Stimulated activated CD4-positive, alpha-beta T cell treated with anti-CD3 and anti-CD28 coated beads, Interleukin-4, amount 100 ng/mL, for 4 hours (primary cell): ENCODE results near the gene RGS6.

Experiments
- DNase-seq, 2 experiments: peaks; one replicate each; pipeline ENCODE4 v3.0.0-alpha.2; 2020

RGS6 gene

DNA sequence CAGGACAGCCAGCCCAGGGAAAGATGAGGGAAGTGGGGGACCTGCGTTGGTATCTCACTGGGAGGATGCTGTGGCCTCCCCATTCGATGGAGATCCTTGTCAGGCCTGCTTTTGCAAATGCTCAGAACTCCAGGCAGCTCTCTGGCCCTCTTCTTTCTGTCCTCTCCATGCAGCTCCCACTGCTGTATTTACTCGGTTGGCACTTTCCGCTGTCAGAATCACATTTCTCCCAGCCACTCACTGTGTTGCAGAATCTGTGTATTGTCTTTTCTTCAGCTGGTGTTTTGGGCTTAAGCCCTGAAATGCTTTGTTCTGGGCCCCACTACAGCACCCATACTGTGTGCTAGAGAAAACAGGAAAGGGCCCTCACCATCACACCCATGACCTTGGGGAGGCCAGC is 401.1 kb downstream of the RGS6 start:
- no peak for DNase-seq

DNA sequence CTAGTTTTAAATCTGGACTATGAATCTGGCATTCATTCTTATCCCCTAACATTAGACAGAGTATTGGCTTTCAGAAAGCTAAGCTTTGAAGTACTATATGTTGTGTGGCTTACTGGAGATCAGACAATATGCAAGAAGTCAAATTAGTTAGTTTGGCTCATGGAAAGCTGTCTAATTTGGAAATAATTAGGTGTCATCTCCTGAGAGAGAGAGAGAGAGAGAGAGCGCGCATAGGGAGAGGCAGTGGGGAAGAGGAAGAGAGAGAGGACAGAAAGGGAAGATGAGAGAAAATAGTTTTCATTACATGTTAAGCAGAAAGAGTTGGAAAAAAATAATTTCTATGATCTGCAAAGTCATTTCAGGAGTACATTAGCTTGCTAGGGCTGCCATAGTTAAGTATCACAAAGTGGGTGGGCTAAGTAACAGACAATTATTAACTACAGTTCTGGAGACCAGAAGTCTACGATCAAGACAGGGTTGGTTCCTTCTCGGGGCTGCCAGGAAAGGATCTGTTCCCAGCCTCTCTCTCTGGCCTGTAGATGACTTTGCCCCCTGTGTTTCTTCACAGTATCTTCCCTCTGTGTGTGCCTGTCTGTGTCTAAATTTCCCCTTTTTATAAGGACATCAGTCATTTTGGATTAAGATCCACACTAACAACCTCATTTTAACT is 404.2 kb downstream of the RGS6 start:
- DNase-seq = no peak

DNA sequence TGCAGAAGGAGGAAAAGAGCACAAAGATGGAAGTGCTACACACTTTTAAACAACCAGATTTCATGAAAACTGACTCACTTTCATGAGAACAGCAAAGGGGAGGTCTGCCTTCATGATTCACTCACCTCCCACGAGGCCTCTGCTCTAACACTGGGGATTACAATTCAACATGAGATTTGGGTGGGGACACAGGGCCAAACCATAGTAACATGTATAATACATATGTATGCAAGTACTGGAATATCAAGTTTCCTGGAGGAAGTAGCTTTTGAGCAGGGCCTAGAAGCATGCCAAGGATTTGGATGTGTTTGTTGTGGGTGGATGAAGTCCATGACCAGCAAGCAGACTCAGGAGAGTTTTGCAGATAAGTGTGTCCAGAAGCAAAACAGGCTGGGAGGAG is 409.0 kb downstream of the RGS6 start:
- DNase-seq = no peak

DNA sequence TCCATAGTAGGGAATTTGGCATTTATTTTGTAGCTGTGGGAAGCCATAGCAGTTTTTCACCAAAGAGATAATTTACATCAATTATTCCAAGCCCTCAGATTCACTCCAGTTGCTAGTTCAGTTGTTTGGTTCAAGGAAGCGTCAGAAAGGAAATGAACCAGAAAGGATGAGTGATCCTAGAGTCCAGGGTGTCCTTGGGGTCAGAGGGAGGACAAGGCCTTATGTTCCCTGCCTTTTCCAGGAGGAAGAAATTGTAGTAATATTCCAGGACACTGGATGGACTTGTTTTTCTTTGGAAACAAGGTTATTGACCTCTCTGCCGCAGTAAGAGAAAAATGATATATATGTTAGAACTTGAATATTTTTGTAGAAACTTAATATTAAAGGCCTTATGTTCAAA is 409.5 kb downstream of the RGS6 start:
- no peak for DNase-seq

DNA sequence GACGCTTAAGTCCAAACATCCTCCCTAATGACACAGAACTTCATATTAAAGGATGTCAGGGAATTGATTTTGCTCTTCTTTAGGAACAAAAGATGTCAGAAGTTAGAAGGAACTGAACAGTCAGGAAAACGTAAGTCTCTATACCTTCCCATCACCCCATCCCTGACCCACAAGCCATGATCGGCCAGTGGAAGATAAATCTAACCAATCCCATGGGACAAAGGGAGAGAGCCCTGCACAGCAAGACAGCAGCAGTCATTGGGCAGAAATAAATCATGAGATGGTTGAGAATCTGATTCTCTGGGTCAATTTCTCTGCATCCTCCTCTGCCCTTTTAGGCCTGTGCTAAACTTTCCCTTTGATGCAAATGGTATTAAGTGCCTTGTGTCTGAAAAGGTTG is 414.9 kb downstream of the RGS6 start:
- DNase-seq = no peak

DNA sequence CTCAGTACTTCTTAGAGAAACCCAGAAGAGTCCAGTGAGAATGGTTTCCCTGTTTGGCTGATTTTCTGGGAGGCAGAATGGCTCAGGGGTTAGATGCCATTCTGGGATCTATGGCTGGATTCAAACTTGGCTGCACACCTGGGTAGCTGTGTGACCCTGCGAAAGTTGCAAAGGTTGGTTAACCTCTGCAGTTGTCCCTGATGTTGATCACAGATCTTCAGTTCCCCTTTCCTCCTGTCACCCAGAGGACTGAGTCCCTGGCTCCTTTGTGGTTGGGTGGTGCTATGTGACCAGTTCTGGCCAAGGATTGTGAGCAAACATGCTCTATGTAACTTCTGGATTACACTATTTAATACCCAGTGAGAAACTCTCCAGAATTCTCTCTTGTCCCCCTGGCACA is 418.0 kb downstream of the RGS6 start:
- DNase-seq = no peak

DNA sequence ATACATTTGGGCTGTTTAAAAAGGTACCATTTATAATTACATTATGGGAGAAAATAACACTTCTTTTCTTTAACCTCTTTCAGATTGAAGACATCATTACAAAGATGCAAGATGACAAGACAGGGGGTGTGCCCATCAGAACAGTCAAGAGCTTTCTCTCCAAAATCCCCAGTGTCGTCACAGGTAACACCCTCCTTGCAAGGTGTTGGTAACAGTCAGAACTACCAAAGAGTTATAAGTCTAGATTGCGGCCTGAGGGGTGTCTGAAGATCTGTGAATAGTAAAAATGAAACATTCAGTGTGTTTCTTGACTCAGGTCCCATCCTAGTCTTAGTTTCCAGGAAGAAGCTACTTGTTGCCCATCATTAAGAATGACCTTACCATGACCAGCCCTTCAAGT is 419.8 kb downstream of the RGS6 start:
- DNase-seq = no peak

DNA sequence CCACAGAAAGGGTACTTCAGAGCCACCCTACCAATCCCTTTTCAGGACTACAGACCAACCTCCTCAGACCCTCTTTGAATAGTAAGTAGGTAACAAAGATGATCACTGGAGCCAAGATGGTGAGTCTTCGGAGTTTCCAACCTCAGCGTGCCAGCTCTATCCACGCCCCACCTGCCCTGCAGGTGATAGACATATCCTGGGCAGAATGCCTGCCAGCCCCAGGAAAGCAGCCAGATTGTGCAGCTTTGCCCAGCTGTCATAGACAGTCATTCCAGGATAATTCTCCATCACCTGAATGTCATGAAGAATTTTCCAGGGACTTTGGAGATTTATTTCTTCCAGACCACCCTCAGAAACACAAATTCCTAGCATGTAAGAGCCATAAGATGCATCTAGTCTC is 434.4 kb downstream of the RGS6 start:
- DNase-seq = no peak

DNA sequence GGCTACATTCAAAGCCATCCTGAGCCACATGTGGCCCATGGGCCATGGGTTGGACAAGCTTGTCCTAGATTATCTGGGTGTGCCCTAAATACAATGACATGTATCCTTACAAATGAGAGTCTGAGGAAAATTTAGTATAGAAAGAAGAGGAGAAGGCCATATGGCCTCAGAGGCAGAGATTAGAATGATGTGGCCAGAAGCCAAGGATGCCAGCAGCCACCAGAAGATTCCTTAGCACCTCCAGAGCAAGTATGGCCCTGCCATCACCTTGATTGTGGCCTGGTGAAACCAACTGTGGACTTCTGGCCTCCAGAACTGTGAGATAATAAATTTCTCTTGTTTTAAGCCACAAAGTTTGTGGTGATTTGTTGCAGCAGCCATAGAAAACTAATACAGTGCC is 436.9 kb downstream of the RGS6 start:
- DNase-seq = no peak

DNA sequence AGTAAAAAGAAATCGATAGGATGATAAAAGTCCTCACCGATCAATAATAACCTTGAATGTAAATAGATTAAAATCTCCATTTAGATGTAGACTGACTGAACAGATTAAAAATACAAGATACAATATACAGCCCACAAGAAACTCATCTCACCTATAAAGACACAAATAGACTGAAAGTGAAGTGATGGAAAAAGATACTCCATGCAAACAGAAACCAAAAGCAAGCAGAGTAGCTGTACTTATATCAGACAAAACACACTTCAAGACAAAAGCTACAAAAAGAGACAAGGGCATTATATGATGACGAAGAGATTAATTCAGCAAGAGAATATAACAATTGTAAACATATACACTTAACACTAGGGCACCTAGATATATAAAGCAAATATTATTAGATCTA is 444.8 kb downstream of the RGS6 start:
- no peak for DNase-seq

DNA sequence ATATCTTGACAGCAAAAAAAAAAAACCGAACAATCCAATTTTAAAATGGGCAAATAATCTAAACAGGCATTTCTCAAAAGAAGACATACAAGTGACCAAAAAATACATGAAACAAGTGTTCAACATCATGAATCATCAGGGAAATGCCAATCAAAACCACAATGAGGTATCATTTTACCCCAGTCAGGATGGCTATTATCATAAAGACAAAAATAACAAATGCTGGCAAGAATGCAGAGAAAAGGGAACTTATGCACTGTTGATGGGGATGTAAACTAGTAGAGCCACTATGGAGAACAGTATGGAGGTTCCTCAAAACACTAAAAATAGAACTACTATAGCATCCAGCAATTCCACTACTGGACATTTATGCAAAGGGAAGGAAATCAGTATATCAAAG is 448.2 kb downstream of the RGS6 start:
- no peak for DNase-seq

DNA sequence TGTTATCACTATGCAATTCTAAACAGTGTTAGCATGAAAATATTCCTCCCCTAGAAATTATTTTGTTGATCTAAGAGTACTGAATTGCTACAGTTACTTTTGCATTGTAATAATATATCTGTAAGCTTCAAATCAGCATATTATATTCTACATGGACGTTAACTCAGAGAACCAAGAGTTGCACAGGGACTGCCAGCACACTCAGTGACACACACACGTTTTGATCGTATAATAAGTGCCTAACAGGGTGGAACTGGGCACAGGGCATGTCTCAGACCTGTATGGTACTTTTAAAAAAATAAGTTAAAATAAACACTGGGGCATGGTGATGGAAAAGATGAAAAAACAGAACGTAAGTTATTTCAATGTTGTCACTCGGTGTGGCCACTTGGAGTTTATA is 451.6 kb downstream of the RGS6 start:
- no peak for DNase-seq

DNA sequence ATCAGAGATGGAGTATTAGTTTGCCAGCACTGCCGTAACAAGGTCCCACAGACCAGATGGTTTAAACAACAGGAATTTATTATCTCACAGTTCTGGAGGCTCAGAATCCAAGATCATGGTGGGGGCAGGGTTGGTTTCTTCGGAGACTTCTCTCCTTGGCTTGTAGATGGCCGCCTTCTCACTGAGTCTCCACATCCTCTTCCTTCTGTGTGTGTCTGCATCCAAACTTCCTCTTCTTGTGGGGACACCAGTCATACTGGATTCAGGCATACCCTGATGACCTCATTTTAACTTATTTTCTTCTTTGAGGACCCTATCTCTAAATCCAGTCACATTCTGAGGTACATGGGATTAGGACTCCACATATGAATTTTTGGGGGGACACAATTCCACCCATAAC is 455.5 kb downstream of the RGS6 start:
- no peak for DNase-seq

DNA sequence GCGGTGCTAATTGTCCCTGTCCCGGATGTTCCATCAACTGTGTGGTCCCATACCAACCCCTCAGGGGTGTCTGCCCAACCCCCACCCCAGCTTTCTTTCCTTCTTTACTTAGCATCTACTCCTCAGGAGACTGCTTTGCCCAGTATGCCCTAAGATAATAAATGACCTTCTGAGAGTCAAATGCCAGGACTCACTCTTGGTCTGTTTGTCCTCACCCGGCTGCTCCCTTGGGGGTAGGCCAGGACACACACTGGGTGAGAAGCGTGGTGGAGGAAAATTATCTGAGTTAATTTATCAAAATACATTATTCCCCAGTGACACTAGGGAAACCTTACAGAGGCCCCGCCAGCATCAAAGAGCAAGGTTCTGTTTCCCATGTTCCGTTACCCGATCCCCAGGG is 457.0 kb downstream of the RGS6 start:
- no peak for DNase-seq

DNA sequence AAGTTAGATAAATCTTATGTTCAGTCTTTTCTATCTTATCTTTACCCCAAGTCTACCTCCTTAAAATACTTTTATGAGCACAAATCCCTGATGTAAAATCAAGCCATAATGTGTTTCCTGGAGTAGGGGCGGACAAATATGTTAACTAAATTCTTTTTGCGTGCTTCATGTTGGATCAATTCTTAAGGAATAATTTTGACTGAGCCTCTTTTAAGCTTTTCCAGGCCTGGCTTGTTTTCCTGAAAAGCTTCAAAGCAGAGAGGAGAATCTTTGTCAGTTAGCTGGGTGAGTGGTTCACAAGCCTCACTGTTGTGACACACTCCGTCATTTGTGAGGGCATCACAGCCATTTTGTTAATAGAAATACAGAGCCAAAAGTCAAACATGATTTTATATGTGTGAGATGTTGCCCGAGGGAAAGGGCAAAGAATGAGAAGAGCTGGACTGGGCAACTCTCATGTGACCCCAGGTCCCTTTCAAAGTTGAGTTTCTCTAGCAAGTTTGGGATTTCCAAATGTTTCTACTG is 468.9 kb downstream of the RGS6 start:
- DNase-seq = no peak

DNA sequence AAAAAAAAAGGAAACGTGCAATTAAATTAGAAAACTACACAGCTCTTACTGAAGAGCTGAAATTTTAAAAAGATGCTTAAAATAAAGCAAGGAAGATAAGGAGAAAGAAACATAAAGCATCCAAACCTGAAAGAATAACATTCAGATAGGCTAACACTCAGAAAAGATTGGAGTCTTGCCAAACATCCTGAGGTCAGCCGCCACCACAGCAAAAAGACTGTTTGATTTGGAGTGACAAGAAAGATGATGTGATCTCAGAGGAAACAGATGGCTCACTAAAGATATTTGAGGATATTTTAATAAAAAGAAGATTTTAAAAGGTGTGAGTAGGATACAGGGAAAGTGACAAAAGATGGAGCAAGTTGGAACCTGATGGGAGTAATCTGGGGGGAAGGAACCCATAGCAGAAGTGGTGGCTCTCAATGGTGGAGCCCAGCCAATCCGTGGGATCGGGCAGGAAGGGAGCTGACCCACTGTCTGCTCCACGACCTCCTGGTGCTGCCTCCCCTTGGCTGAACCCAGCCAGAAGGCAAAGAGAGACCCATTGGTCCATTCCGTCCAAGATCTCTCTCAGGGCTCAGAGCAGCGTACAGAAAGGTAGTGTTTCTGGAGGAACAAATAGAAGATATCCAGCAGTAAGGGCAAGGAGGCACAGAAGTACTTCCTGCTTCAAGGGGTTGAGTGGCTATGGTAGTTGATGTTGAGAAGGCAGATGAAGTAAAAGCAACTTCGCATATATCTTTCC is 469.6 kb downstream of the RGS6 start:
- DNase-seq = no peak

DNA sequence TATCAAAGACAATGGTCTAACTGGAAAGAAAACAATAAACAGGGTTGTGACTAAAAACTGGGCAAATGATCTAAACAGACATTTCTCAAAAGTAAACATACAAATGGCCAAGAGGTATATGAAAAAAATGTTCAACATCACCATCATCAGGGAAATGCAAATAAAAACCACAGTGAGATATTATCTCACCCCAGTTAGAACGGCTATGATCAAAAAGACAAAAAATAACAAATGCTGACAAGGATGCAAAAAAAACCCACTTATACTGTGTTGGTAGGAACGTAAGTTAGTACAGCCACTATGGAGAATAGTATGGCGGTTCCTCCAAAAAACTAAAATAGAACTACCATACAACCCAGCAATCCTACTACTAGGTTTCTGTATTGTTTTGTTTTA is 470.1 kb downstream of the RGS6 start:
- no peak for DNase-seq

DNA sequence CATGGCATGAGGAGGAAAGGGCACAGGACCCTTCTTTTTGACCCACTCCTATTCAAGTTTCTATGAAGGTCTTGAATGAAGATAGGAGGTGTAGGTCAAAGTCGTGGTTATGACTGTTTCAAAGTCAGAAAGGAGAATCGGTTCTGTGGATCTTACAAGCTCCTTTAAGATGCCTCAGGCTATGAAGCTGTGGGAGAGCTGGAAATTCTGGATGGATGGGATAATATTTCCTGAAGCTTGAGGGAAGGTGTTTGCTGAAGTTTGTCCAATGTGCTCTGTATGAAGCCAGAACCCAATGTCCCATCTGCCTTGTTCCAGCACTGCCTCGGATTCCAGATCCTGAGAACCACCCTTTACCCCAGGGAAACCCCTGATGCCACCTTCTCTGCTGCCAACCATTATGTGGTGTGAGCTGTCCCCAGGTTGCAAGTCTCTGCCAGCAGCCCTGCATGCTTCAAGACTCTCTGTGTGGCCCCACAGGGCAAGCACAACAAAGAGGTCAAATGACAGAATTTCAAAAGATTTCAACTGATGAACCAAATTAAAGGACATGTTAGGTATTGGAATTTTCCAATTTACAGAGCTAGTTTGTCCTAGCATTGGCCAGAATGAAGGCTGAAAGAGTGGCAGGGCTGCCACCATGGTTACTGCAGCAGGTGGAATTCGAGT is 472.0 kb downstream of the RGS6 start:
- DNase-seq = no peak

DNA sequence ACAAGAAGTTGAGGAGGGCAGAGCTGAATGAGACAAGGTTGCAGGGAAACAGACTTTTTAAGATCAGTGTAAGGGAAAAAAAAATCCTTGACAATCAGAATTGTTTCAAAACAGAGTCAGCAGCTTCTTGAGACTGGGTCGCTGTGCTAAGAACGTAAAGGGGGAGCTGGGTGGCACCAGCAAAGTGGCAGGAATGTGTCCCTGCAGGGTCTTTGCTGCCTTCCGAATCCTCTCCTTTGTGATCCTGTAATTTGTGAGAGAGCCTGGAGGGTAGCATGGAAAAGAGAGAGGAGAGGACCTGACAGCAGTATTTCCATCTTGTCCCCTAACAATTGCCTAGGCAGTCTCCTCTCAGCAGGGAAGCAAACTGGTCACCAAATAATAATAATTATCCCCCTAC is 472.8 kb downstream of the RGS6 start:
- DNase-seq = no peak

DNA sequence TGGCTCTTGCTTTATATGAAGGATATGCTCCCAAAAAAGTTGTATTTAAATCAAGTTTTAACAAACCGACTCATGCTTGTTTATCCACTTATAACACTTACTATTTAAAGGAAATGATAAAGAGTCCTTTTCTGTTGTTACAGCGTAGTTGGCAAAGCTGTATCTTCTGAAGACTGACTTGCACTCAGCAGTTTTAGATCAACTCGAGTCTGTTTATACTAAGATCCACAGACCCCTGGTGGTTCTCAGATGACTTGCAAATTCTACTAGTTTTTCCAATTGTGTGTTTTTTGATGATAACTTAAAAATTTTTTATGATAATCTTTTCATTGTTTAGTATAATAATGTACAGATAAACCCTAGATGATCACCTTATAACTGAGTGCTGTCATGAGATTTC is 475.8 kb downstream of the RGS6 start:
- DNase-seq = no peak

DNA sequence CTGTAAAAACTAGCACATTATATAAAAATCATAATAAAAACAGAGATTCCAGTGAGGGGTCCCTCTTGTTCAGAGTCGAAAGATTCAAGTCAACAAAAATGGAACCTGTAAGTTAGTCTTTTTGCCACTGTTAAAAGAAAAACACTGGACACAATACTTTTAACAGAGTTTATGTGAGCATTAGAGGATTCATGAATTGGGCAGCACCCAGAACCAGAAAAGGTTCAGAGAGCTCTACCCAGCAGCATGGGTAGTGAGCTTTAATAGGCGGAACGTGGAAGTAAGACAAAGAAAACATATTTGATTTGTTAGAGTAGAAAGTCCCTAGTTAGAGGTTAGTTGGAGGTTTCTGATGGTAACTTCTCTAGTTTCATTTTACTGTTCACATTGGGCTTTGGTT is 476.8 kb downstream of the RGS6 start:
- no peak for DNase-seq

DNA sequence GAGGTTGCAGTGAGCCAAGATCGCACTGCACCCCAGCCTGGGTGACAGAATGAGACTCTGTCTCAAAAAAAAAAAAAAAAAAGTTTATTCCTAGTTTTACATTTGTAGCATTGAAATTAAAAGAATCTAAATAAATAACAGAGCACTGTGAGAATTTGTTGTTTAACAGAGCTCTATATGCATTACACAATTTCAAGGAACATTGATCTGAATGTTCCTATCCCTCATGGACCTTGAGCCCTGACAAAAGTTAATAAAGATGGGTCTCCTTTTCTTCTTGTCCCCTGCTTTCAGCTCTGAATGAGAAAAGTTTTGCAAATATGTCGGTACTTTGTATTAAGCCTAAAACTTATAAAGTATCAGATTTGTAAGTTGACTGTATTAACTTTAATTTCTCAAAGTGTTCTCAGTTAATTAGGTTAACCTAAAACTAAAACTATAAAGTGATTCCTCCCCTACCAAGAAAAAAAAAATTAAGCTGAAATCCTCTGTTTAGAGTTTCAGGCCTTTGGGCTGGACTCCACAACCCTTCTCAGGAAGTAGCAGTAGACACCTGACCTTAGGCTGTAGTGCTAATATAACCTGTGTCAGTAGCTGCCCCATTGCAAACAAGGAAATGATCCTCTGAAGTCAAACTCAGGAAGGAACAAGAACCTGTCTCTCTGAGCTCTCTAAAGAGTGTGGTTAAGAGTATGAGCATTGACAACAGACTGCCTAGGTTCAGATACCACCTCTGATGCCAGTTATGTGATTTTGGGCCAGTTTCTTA is 484.0 kb downstream of the RGS6 start:
- no peak for DNase-seq

DNA sequence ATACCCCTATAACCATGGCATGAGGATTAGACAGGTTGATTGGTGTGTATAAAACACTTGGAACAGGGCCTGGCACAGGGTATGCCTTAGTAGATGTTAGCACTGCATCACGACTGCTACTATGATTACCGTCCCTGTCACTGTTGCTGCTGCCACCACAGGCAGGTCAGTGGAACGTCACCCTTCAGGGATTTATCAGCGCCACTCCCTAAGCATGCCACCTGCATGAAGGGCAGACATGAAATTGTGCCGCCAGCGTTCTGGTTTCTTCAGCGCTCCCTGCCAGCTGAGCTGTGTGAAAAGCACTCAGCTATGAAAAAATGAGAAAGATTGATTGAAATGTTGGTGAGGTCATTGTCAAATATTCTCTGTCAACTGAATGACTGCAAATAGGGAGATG is 484.7 kb downstream of the RGS6 start:
- DNase-seq = no peak
